Cortex of kidney (tissue), 1 donor: Measurements from ENCODE around the gene CFAP99.
"Not testable (repeated sequence)": the region's sequence is repeated elsewhere in the genome, so short reads cannot be mapped to it uniquely, and the experiment has no call there.

Experiments used
- DNase-seq: peaks from one replicate; lab custom pipeline; 2025; lab: John Stamatoyannopoulos, UW

Gene CFAP99

DNA sequence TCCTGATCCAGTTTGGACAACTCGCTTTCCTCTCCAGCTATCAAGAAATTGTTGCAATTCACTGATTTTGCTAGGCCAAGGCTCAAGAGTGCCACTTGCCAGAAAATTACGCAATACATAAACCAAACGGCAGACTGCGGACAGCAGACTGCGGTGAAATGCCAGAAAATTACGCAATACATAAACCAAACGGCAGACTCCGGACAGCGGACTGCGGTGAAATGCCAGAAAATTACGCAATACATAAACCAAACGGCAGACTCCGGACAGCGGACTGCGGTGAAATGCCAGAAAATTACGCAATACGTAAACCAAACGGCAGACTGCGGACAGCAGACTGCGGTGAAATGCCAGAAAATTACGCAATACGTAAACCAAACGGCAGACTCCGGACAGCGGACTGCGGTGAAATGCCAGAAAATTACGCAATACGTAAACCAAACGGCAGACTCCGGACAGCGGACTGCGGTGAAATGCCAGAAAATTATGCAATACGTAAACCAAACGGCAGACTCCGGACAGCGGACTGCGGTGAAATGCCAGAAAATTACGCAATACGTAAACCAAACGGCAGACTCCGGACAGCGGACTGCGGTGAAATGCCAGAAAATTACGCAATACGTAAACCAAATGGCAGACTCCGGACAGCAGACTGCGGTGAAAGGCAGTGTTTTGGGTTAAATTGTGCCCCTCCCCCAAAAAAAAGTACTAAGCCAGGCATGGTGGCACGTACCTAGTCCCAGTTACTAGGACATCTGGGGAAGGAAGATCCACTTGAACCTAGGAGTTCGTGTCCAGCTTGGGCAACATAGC is 11.4 kb downstream of the CFAP99 start:
- not testable (repeated sequence) for DNase-seq

DNA sequence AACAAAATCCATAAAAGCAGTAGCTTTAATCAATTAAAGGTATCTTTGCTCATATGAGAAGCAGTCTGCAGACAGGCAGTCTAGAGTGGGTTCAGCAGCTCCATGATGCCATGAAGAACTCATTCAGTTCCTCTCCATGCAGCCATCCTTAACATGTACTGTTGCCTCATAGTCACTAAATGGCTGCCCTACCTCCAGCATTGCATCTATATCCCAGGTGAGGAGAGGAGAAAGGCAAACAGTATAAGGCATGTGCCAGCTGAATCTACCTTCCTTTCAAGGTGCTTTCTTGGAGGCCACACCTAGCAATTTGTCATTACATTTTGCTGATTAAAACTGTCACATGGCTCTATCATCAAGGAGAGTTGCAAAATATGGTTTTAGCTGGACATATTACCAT is 13.2 kb downstream of the CFAP99 start:
- DNase-seq = no peak

DNA sequence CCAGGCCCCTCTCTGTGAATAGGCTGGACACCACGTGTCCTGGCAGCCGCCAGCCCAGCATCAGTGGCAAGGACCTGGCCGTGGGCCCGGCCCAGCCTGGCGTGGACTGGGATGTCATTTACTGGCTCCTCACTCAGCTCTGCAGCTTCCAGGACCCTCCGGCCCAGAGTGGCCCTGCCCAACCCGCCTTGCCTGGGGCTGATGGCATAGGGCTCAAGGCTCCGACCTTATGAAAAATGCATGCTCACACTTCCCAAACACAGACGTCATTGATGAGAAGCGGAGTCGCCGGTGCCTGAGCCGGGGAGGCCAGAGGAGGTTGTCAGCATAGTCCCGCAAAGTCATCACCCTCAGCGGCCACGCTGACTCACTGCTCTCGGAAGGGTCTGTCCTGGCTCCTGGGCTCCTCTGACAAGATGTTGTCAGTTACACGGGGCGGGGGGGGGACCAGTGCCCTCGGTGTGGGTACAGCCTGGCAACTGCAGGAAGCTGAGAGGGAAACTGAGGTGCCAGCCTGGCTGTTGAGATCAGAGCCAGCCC is 14.3 kb downstream of the CFAP99 start:
- DNase-seq = no peak

DNA sequence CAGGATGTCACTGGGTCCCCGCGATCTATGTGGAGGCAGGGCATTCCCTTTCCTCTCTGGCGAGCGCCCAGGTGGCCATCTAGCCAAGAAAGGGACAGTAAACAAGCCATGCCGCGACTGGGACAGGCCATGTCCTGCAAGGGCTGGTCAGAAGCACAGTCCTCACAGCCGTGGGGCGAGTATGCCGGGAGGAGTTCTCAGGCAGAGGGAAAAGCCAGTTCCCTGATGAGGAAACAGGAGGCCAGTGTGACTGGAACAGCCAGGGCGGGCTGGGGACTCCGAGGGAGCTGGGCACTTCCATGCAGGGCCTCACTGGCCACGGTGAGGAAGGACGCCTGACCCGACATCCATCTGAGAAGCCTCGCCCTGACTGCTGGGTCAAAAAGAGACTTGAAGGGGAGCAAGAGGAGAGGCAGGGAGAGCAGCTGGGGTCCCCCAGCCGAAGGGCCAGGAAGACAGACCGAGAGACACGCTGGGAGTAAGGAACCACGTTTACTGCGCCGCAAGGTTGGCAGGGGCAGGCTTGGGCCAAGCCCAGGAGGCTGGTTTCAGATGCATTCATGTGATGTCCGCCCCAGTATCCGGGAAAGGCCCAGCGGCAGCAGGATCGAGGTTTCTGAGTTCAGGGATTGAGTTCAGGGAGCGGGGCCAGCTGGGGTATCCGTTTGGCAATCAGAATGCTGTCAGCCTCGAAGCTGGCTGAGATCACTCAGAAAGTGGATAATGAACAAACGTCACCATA is 15.0 kb downstream of the CFAP99 start:
- no peak for DNase-seq

DNA sequence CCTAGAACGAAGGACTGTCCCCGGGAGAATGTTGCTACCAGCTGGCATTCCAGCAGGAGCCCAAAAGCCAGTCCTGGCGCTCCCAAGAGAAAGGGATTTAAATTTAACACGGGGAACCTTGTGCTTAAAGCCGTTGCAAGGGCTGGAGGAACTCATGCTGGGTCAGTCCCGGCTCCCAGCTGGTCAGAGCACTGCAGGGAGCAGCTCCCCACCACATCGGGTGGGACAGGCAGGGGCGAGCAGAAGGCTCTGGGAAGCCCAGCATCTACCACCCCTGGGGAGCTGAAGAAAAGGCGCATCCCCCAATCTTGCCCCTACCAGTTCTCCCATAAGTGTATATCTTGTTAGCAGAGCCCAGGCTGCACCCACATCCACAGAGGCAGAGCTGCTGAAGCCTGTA is 15.7 kb downstream of the CFAP99 start:
- no peak for DNase-seq

DNA sequence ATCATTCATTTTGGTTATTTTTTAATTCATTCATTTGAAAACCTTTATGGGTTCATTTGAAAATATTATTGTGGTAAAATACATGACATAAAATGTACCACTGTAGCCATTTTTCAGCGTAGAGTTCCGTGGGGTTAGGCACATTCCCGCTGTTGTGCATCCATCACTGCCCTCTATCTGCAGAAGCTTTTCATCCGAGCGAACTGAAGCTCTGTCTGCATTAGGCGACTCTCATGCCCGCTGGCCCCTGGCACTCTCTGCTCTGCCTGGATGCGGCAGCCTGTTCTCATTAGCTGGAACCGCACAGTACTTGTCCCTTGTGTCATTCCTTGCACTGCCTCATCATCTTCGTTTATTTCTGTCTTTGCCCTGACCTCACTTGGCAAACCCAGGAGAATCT is 17.5 kb downstream of the CFAP99 start:
- no peak for DNase-seq

DNA sequence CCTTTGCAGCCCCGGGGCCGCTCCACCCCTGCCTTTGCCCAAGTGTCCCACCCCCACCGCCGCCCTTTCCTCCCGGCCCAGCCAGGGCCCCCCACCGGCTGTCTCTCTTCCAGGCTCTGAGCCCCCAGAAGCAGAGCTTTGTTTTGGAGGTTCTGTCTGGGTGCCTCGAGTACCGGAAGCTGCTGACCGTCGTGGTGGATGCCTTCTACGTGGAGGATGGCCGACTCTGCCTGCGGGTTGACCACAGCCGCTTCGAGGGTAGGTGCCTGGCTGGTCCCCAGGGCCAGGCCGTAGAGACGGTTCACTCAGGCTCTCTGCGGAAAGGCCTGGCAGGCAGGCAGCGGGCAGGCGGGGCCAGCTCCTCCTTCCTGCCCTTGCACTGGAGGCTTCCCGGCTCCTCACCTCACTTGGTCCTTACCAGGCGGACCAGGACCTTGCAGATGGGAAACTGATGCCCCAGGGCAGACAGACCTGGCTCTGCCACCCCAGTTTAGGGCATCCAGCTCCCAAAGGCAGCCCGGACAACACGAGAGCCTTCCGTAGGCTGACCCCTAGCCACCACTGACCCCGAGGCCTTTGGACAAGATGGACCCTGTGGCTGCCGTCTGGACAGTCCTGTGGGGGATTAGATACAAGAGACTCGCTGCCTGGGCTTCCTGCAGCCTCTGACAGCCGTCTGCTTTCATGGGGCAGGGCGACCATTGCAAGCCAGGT is 18.2 kb downstream of the CFAP99 start:
- DNase-seq = no peak

DNA sequence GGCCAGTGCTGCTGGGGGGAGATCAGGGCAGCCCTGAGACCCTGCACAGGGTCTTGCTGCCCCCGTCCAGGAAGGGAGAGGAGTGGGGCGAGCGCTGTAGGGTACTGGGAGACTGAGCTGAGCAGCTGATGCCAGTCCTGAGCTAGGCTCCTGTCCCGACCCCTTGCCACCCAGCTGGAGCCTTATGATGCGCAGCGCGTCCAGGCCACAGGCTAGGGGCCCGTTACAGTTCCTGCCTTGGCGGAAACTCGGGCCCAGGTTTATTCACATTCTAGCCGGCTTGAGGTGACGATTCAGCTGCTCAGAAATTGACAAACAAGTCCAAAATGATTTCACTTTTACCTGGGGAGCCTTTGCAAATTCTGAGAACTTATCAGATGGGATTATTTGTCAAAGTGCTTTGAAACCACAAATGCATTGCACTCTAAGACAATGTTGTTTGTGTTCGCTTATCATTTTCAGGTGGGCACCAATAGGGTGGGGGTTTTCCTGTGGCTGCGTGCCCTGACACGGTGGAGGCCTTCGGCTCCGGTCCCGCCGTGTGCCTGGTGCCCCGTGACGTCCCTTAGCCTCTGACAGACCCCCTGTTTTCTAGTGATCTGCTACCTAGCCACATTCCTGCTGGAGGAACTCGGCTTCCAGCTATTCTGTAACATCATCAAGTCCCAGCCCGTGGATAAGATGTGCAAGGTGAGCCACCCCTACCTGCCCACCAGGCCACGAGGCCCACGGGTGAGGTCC is 18.9 kb downstream of the CFAP99 start:
- no peak for DNase-seq

DNA sequence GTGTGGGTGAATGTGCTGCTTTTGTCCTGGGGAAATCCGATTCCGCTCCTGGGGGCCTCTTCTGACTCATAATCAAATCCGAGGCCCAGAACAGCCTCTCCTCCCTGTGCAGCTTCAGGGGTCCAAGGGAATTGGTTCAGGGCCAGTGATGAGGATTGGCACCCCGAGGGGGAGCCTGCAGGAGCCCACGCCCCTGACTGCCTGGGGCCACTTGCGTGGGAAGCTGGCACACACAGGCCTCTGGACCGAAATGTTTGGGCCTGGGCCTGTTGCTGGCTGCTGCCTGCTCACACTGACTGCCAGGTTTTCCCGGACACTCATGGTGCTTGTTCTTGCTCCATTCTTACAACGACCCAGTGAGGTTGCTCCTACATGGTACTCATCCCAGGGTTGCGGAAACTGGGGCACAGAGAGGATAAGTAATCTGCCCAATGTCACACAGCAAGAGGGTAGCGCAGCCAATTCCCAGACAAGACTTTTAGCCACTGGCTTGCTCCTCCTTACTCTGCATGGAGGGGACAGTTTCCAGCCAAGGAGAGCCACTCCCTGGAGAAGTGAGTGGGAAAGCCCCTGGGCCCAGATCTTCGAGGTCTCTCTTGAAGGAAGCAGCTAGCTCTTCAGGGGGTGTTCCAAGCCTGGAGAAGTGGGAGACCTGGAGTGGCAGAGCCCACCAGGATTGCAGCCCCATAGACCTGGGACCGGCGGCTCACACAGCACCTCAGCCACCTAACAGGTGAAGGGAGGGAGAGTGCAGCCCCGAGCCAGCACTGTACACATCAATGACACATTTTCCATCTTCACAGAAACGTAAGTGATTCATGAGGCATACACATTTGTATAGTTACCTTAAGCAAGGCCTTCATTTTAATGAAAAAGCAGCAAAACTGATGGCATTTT is 20.3 kb downstream of the CFAP99 start:
- DNase-seq = no peak

DNA sequence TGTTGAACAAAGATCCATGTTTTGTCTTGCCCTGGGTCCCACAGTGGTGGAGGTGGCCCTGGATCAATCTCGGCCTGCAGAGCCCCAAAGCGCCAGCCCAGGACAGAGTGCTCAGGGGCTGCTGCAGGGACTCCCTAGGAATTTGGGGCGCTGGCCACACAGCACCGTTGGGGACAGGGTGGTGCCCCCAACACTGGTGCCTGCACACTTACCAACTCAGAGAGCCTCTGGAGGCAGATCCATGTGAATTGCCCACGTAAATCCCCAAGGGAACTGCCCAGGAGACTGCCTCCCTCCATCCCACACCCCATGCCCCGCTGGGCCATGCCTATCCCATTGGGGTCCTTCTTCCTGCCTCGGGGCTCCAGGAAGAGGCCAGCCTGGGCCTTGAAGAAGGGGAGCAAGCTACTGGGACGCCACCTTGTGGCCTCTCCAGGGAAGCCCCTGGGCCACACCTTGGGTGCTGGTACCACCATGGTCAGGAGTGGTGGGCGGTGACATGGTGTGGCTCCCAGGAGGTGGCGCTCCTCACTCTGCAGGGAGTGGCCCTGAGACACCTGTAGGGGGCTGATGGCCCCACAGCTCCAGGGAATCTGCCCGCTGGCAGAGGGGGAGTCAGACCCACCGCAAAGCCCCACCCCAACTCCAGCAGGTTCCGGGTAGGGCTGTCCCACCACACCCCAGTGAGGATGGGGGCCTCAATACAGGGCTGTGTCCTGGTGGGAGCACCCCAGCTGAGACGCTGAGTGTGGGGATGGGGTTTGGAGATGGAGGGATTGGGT is 22.8 kb downstream of the CFAP99 start:
- no peak for DNase-seq

DNA sequence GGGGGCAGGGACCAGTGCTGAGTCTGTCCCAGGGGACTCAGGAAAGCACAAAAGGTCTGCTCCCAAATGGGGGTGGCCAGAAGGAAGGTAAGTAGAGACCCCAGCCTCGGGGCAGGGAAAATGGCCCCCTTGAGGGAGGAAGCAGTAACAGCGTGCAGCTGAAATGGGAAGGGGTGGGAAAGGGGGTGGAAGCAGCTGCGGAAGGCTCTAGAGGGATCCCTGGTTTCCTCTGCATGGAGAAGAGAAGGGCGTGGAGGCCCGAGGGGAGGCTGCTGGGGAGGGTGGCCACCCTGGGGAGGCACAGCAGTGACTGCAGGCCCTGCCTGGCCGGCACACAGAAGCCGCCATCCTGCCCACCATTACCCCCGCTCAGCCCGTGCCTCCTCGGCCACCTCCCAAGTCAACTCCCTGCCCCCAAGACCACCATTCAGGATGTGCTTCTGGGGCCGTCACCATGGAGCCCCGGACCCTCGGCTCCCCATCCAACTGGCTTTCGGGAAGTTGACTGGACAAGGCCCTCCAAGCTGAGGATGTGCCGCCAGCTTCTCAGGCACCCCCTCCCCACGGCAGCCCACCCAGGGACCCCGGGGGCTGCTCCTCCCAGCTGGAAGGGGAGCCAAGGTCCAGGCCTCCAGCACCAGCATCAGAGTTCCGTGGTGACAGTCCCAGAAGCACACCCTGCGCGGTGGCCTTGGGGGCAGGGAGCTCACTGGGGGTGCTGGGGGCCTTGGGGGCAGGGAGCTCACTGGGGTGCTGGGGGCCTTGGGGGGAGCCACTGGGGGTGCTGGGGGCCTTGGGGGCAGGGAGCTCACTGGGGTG is 23.6 kb downstream of the CFAP99 start:
- no peak for DNase-seq

DNA sequence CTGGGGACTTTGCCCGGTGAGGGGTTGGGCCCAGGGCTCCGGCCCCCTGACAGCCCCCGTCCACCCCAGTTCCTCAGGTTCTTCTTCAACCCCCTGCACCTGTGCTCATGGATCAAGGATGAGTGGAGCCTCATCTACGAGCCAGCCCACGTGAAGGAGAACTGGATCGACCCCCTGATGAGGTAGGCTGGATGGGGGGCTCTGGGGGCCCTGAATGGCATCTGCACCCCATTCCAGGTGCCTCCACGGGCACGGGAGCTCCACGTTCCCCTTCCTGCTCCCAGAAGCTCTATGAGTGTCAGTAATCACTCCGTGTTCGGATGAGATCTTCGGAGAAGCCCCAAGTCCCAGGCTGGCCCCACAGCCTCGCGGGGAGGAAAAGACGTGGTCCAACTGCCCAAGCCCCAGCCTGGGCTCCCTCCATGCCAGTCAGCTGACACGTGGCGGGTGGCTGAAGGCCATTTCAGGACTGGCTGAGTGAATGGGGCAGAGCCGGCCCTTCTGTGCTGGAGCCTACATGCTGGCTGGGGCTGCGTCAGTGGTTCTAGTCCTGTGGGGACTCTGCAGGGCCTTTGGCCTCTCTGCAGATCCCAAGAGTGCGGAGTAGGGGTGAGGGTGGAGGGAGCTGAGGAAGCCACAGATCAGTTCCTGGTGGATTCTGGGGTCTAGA is 24.4 kb downstream of the CFAP99 start:
- DNase-seq = no peak

DNA sequence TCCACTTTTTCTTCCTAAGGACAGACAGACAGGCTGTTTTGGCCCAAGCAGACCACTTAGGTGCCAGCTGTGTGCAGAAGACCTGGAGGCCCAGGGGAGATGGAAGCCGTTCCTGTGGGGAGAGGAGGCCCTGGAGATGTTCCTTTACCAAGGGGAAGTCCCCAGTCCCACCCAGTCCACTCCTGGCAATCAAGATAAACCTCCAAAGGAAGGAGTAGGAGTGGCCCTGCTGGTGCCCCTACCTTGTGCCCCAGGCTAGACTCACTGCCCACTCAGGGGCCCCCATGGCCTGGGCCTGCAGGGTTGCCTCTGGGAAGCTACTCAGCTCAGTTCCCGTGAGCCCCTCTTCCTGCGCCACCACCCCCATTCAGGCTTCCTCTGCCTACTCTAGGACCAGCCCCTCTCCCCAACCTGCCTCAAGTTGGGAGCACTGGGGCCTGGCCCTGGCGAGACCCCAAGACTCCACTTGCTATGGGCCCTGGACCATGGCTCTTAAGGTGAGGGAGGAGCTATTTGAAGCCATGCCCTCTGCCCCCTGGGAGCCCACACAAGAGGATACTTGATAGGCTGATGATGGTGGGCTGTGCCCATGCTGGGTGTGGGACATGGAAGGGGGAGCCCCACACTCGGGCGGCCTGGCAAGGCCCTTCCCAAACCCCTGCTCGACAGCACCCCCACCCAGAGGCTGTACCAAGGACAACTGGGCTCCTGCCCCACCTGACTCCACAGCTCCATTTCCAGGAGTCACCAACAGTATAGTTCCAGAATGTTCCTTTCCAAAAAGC is 25.4 kb downstream of the CFAP99 start:
- no peak for DNase-seq

DNA sequence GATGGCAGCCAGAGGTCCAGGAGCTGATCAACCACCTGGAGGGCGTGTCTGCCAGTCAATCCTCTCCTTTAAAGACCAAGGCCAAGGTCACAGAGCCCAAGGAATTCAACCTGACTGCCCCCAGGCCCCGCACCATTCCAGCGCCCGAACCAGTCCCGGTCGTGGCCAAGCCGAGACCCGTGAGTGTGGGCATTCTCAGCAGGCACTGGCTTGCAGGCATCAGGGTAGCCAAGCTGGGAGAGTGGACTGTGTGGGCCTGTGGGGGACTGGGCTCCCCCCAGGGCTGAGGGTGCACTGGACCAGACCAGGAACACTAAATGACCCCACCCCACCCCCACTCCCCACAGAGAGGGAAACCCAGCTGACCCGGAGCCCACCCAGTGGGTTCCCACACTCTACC is 26.4 kb downstream of the CFAP99 start:
- no peak for DNase-seq

DNA sequence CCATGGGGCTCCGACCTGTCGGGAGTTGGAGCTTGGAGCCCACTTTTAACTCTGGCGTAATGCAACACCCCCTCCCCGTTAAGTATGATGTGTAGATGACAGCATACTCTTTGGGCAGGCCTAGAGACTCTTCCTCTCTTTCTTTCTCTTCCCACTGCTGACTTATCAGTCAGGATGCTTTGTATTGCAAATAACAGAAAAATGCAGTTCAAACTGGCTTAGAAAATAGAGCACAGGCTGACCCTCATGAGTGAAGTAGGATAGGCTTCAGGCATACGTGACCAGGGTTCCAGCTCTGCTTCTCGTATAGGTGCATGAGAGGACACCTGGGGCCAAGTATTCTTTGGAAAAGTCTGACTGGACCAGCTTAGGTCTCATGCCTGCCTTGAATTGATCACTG is 26.8 kb downstream of the CFAP99 start:
- no peak for DNase-seq

DNA sequence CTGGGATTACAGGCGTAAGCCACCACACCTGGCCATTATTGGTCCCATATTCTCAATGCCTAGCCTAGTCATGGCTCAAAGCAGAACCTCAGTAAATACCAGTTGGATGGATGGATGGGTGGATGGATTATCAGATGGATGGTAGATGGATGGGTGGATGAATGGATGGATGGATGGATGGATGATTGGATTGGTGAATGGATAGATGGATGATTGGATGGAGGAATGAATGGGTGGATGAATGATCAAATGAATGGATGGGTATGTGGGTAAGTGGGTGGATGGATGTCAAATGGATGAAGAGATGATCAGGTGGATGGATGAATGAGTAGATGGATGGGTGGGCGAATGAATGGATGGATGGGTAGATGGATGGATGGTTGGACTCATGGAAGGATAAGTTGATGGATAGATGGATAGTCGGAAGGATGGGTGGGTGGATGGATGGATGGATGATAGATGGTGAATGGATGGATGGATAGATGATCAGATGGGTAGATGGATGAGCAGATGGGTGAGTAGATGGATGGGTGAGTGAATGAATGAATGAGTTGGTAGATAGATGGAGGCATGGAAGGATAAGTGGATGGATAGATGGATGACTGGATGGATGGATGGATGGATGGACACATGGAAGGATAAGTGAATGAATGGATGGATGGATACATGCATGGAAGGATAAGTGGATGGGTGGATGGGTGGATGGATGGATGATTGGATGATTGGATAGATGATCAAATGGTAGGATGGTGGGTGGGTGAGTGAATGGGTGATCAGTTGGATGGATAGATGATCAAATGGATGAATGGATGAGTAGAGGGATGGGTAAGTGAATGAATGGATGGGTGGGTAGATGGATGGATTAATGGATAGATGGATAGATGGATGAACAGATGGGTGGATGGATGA is 28.2 kb downstream of the CFAP99 start:
- no peak for DNase-seq

DNA sequence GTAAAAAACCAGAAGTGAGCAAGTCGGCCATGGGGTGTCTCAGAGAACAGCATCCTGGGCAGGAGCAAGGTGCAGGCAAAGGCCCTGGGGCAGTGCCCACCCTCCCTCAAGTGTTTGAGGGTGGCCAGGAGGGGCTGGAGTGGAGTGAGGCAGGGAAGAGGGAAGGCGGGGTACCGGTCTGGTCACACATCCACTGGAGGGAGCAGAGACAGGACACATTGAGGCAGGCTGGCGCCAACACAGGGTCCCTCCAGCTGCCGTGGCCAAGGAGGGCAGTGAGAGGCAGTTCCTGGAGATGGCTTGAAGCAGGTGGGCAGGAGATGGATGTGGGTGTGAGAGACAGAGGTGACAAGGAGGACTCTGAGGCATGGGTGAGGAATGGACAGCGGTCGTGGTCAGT is 29.8 kb downstream of the CFAP99 start:
- DNase-seq = no peak
